Retinal pigment epithelial cell (primary cell): ENCODE results near the gene CD247.

Experiments used
- DNase-seq: peaks from one replicate; pipeline ENCODE4 v3.0.0-alpha.2; 2010; ENCODE audit warnings: low read depth
- H3K4me3 ChIP-seq: 2 replicates; pipeline ENCODE4 v1.5.1; 2011; ENCODE audit warnings: mild to moderate bottlenecking, low read length, control low read depth, moderate library complexity
- CTCF ChIP-seq: conservative IDR thresholded peaks from 2 replicates; pipeline ENCODE4 v1.5.1; 2011; ENCODE audit warnings: low read depth, low read length, control low read depth, inconsistent platforms

The CD247 gene

GRCh38 chr1:167416506-167416905 is 101.8 kb downstream of the CD247 start:
- no peak for TF ChIP-seq CTCF
- H3K4me3 ChIP-seq = no peak overlapping the region
- no peak for DNase-seq

- DNase-seq = no peak
- no peak for TF ChIP-seq CTCF
- no peak overlapping the region for H3K4me3 ChIP-seq
Measured at GRCh38 chr1:167413328-167413727, 105.0 kb downstream of the CD247 start.

GRCh38 chr1:167412920-167413319 is 105.4 kb downstream of the CD247 start:
- no peak overlapping the region for H3K4me3 ChIP-seq
- DNase-seq = no peak
- no peak for TF ChIP-seq CTCF

GRCh38 chr1:167412072-167412471 is 106.3 kb downstream of the CD247 start:
- no peak overlapping the region for H3K4me3 ChIP-seq
- no peak for DNase-seq
- no peak for TF ChIP-seq CTCF

- peak; percentile 26 for TF ChIP-seq CTCF
- no peak for DNase-seq
- no peak overlapping the region for H3K4me3 ChIP-seq
Measured at GRCh38 chr1:167409183-167409582, 109.1 kb downstream of the CD247 start.

- no peak for DNase-seq
- TF ChIP-seq CTCF = no peak
- H3K4me3 ChIP-seq = no peak overlapping the region
Measured at GRCh38 chr1:167408355-167408754, 110.0 kb downstream of the CD247 start.

GRCh38 chr1:167404908-167405307 is 113.4 kb downstream of the CD247 start:
- TF ChIP-seq CTCF = no peak
- DNase-seq = no peak

More at GRCh38 chr1:167404908-167405307, 113.4 kb downstream of the CD247 start:
- no peak overlapping the region for H3K4me3 ChIP-seq
